HG03097 (cell line): Measurements from ENCODE around the gene ADGRV1.
"Not testable (repeated sequence)": the region's sequence is repeated elsewhere in the genome, so short reads cannot be mapped to it uniquely, and the experiment has no call there.

ENCODE experiments used
- ATAC-seq: cut with Tn5 transposase; IDR thresholded peaks from one replicate; pipeline ENCODE4 v1.9.1; 2021; ENCODE audit not compliant: unreplicated experiment, low FRiP score

The ADGRV1 gene

DNA sequence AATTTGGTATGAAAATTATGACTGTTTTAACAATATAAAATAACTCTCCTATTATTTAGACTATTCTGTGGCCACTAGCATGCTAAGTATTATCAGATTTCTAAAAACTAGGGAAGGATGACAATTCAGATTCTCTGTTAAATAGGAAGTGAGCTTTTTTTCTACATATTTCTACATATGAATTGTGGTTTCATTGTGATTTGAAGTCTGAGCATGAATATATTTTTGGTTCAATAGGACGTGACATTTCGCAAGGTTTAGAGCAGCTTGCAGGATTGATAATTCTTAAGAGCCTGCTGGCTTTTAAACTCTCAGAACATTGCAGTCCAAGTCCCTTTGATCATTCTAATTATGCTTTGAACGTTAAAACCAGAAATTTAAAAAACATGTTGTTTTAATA is 82.9 kb downstream of the ADGRV1 start:
- no peak for ATAC-seq

- no peak for ATAC-seq
Observed at GRCh38 chr5:90642706-90643229, 84.2 kb downstream of the ADGRV1 start.

DNA sequence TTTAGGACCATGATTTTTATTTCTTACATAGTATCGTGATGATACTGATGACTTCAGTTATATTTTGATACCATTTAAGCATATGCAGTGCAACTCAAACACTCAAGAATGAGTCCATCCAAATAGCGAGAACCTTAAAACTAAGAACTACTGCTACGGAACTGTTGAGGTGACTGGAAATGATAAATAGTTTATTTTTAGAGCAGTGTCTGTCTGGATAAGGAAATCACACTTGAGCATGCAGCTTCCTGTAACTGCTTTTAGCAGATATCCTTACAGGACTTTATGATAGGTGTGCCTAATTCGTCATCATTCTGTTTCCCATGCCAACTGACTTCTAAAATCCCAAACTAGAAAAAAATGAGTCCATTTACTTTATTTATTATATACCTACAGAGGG is 85.5 kb downstream of the ADGRV1 start:
- no peak for ATAC-seq

- ATAC-seq, result no peak
Observed at GRCh38 chr5:90645024-90645610, 86.5 kb downstream of the ADGRV1 start.

DNA sequence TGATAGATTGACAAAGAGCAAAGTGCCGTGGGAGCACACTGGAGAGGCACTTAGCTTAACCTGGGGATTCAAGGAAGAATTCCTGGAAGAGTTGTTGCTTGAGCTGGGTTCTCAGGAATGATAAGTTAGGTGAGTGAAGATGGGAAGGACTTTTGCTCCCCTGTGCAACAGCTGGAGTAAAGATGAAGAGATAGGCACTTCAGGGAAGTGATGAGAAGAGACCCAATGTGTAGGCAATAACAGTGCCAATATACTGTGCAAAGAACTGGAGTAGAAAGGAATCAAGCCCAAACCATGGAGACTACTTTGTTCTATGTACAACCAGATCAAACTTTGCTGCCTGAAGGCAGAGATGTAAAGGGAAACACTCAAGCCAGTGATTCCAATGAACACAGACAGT is 92.2 kb downstream of the ADGRV1 start:
- ATAC-seq, result no peak

DNA sequence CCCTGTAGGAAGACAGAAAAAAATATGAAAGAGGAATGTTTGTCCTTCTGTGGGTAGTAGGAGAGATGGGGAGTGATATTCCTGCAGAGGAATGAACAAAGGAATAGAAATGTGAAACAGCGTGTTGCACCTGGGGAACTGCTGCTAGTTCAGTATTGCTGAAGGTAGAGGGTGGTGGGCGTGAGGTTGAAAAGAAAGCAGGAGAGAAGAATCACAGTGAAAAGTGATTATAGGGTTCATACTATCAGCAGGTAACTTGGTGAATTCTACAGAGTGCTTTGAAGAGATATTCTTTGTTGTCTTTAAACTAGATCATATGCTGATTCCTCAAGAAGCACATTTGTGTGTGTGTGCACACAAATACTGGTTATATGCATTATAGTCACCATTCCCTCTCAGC is 95.6 kb downstream of the ADGRV1 start:
- ATAC-seq, result no peak

DNA sequence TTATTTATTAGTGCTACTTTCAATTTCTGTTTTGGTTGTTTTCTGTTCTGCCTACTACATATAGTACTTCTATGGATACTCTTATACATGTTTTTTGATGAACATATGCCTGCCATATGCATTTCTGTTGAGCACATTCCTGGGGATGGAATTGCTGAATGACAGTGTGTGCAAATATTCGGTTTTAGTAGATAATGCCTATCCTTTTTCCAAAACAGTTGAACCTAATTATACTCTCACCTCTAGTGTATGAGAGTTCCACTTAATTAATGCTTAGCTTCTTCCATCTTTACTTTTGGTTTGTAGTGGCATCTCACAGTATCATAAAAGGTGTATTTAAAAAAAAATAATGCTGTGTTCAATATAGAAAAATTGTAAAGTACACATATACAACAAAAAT is 96.8 kb downstream of the ADGRV1 start:
- ATAC-seq, result no peak

- no peak for ATAC-seq
Observed at GRCh38 chr5:90657030-90657429, 98.4 kb downstream of the ADGRV1 start.

DNA sequence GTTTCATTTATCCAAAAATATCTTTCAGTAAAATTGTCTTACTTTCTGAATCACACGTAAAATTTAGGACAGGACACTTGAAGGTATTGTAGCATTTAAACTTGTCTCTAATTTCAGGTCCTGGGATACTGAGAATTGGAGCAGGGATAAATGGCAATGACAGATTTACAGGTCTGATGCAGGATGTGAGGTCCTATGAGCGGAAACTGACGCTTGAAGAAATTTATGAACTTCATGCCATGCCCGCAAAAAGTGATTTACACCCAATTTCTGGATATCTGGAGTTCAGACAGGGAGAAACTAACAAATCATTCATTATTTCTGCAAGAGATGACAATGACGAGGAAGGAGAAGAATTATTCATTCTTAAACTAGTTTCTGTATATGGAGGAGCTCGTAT is 99.2 kb downstream of the ADGRV1 start:
- ATAC-seq, result no peak

DNA sequence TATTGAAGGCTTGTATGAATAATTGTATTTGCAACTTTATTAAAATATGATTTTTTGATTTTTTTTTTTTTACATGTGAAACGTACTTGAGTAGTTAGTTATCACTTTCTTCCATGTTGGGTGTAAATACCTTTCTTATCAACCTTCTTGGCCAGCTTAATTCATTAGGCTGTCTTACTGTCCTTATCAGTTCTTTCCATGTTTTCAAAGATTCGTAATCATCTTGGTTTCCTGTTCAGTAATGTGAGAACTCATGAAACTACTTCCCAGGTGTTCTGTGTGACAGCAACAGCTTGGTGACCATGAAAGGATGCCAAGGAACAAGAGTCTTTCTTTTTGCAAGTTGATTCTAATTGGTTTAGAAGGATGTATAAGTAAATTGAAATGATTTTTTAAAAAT is 100.0 kb downstream of the ADGRV1 start:
- ATAC-seq, result no peak

DNA sequence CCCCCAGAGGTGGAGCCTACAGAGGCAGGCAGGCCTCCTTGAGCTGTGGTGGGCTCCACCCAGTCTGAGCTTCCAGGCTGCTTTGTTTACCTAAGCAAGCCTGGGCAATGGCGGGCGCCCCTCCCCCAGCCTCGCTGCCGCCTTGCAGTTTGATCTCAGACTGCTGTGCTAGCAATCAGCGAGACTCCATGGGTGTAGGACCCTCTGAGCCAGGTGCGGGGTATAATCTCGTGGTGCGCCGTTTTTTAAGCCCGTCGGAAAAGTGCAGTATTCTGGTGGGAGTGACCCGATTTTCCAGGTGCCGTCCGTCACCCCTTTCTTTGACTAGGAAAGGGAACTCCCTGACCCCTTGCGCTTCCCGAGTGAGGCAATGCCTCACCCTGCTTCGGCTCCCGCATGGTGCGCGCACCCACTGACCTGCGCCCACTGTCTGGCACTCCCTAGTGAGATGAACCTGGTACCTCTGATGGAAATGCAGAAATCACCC is 109.5 kb downstream of the ADGRV1 start:
- not testable (repeated sequence) for ATAC-seq

DNA sequence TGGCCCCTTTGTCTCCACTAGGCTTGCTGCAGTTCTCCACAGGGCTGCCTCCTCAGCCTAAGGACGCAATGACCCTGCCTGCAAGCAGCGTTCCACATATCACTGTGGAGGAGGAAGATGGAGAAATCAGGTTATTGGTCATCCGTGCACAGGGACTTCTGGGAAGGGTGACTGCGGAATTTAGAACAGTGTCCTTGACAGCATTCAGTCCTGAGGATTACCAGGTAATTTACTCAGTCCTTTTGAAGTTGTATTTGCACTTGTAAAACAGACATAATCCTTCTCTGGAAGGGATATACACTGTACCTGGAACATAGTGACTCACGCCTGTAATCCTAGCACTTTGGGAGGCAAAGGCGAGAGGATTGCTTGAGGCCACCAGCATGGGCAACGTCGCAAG is 116.6 kb downstream of the ADGRV1 start:
- ATAC-seq, result no peak

- no peak for ATAC-seq
Observed at GRCh38 chr5:90680921-90681563, 122.4 kb downstream of the ADGRV1 start.

GRCh38 chr5:90682278-90682677 is 123.7 kb downstream of the ADGRV1 start:
- no peak for ATAC-seq

DNA sequence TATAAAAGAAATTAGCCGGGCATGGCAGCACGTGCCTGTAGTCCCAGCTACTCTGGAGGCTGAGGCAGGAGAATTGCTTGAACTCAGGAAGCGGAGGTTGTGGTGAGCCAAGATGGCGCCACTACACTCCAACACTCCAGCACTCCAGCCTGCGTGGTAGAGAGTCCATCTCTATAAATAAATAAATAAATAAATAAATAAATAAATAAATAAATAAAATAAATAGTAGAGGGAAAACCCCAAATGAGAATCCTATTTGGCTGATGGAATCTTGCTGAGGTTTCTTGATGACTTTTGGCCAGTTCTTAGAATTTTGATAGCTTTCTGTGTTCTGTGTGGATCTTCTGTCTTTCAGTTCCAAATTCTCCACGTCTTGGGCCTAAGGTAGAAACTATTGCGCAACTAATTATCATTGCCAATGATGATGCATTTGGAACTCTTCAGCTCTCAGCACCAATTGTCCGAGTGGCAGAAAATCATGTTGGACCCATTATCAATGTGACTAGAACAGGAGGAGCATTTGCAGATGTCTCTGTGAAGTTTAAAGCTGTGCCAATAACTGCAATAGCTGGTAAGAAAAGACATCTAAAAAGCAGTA is 126.9 kb downstream of the ADGRV1 start:
- no peak for ATAC-seq

DNA sequence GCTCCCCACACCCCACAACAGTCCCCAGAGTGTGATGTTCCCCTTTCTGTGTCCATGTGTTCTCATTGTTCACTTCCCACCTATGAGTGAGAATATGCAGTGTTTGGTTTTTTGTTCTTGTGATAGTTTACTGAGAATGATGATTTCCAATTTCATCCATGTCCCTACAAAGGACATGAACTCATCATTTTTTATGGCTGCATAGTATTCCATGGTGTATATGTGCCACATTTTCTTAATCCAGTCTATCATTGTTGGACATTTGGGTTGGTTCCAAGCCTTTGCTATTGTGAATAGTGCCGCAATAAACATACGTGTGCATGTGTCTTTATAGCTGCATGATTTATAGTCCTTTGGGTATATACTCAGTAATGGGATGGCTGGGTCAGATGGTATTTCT is 127.8 kb downstream of the ADGRV1 start:
- not testable (repeated sequence) for ATAC-seq

- not testable (repeated sequence) for ATAC-seq
Observed at GRCh38 chr5:90687458-90687857, 128.9 kb downstream of the ADGRV1 start.

DNA sequence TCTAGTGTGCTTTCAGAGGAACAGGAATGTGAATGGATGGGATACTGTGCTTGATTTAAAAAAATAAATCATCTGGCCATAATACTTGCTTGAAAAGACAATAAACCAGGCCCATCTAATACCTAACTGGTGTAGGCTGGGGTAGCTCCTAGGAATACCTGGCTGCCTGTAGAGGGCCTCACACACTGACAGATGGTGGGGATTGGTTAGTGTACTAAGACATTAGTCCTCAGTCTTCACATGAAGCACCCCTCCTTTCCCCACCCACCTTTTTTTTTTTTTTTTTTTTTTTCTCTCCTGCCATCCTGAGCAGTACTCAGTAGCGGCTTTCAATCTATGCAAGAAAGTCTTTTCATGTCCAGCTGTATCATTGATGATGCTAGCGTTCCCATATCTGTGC is 130.5 kb downstream of the ADGRV1 start:
- ATAC-seq, result no peak

DNA sequence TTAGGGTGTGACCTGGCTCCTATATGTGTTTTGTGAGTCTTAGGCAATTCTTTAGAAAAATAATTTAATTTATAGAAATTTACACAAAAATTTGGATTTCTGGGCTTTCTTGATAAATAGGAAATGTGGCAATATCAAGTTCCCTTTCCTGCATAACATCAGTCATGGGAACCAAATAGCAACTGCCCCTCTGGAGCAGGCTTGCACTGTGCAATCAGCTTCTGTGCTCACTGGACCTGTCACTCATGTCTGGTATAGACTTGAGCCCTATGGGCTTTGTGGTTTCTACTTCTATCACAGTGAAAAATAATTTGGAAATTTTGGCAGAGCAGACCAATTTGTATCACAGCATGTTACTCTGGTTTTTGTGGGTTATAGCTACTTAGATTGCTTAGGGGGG is 131.7 kb downstream of the ADGRV1 start:
- ATAC-seq, result no peak

DNA sequence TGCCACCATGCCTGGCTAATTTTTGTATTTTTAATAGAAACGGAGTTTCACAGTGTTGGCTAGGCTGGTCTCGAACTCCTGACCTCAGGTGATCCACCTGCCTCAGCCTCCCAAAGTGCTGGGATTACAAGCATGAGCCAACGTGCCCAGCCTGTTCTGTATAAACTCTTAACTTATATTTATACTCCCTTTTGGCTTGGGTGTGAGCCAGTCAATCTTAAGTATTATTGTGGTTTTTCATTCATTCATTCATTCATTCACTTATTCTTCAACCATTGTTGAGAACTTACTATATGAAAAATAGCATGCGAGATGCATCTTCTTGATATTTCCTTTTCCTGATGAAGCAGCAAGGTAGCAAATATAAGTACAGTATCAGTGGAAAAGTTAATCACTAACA is 132.9 kb downstream of the ADGRV1 start:
- ATAC-seq, result no peak

DNA sequence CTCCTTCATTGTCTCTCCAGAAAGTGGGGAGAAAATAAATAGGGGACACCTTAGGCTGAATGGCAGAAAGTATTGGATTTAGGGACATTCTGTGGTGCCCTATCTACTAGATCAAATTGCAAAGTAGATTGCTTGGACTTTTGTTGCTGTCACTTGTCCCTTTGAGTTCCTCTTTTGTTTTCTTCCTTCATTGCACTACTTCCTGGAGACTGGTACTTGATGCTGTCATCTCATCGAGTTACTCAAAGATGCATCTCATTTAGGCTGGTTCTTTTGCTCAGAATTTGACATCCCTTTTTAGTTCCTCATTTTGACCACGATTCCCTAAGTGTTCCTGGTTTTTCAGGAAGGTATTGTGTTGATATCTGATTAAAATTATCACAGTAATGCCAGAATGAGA is 137.6 kb downstream of the ADGRV1 start:
- ATAC-seq, result no peak

DNA sequence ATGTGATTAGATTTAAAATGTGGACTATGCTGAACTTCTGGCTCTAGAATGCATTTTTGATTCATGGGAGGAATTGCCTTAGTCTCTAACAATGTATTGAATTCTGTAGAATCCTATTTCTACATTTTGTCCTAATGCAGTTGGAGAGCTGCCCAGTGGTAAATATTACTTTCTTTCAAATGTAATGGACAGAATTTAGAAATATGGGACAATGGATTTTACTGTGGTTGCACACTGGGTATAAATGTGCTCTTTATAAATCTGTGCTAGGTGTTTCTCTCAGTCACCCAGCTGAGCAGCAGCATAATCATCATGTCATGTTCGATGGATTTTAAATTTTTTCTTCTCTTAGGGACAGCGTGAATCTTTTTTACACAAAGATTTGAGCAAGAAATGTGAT is 141.7 kb downstream of the ADGRV1 start:
- no peak for ATAC-seq
